CD4-positive, alpha-beta T cell treated with Interleukin-1 beta for 1 hour (primary cell): ENCODE measurements around the gene AP5Z1.

Experiments
- DNase-seq, 2 donors: peaks; one replicate each; pipeline ENCODE4 v3.0.0-alpha.2; 2020 to 2022

Gene AP5Z1

GRCh38 chr7:4805110-4805983, 29.9 kb downstream of the AP5Z1 start:
- DNase-seq = no peak

- no peak for DNase-seq
Measured at GRCh38 chr7:4805984-4806300, 30.5 kb downstream of the AP5Z1 start.

GRCh38 chr7:4806983-4807597, 31.7 kb downstream of the AP5Z1 start:
- DNase-seq = no peak

GRCh38 chr7:4807598-4808016, 32.2 kb downstream of the AP5Z1 start:
- no peak for DNase-seq

GRCh38 chr7:4808026-4808425, 32.6 kb downstream of the AP5Z1 start:
- DNase-seq = no peak

- no peak for DNase-seq
Measured at GRCh38 chr7:4808565-4808964, 33.1 kb downstream of the AP5Z1 start.

- peak; percentile 26 to 41 for DNase-seq
Measured at GRCh38 chr7:4809091-4809591, 33.7 kb downstream of the AP5Z1 start.

GRCh38 chr7:4809666-4810065, 34.2 kb downstream of the AP5Z1 start:
- DNase-seq = no peak

- no peak for DNase-seq
Measured at GRCh38 chr7:4814433-4814832, 39.0 kb downstream of the AP5Z1 start.

GRCh38 chr7:4815121-4815520, 39.7 kb downstream of the AP5Z1 start:
- DNase-seq = no peak

- no peak for DNase-seq
Measured at GRCh38 chr7:4815609-4816418, 40.4 kb downstream of the AP5Z1 start.

GRCh38 chr7:4816419-4817080, 41.1 kb downstream of the AP5Z1 start:
- DNase-seq = no peak

- DNase-seq = no peak
Measured at GRCh38 chr7:4817178-4817901, 41.9 kb downstream of the AP5Z1 start.

- no peak for DNase-seq
Measured at GRCh38 chr7:4818000-4818794, 42.8 kb downstream of the AP5Z1 start.

GRCh38 chr7:4819560-4820404, 44.4 kb downstream of the AP5Z1 start:
- DNase-seq = no peak

GRCh38 chr7:4820405-4820966, 45.1 kb downstream of the AP5Z1 start:
- no peak for DNase-seq

GRCh38 chr7:4820967-4821471, 45.6 kb downstream of the AP5Z1 start:
- no peak for DNase-seq

GRCh38 chr7:4822677-4823076, 47.3 kb downstream of the AP5Z1 start:
- DNase-seq = no peak

GRCh38 chr7:4823441-4824119, 48.2 kb downstream of the AP5Z1 start:
- no peak for DNase-seq
